GM21717 (cell line): ENCODE results near the gene HPF1.
"Not testable (repeated sequence)": the region's sequence is repeated elsewhere in the genome, so short reads cannot be mapped to it uniquely, and the experiment has no call there.

Source experiments
- ATAC-seq: cut with Tn5 transposase; IDR thresholded peaks from one replicate; pipeline ENCODE4 v1.9.1; 2021; ENCODE audit warnings: mild to moderate bottlenecking, moderate library complexity; ENCODE audit not compliant: unreplicated experiment

Gene HPF1

GRCh38 chr4:169741569-169741968, 16.2 kb downstream of the HPF1 start:
- no peak for ATAC-seq

- not testable (repeated sequence) for ATAC-seq
Observed at GRCh38 chr4:169738604-169739003, 19.1 kb downstream of the HPF1 start.

GRCh38 chr4:169730564-169730963, 27.2 kb downstream of the HPF1 start:
- no peak for ATAC-seq

GRCh38 chr4:169727616-169728015, 30.1 kb downstream of the HPF1 start:
- no peak for ATAC-seq

- ATAC-seq: no peak
Observed at GRCh38 chr4:169724260-169724659, 33.5 kb downstream of the HPF1 start.

- ATAC-seq: no peak
Observed at GRCh38 chr4:169723207-169723965, 34.4 kb downstream of the HPF1 start.

- no peak for ATAC-seq
Observed at GRCh38 chr4:169720529-169720928, 37.2 kb downstream of the HPF1 start.

GRCh38 chr4:169716677-169717076, 41.1 kb downstream of the HPF1 start:
- ATAC-seq: no peak

- no peak for ATAC-seq
Observed at GRCh38 chr4:169715826-169716225, 41.9 kb downstream of the HPF1 start.

GRCh38 chr4:169707958-169708643, 49.6 kb downstream of the HPF1 start:
- ATAC-seq: no peak

- no peak for ATAC-seq
Observed at GRCh38 chr4:169698331-169698730, 59.4 kb downstream of the HPF1 start.

GRCh38 chr4:169690787-169691186, 67.0 kb downstream of the HPF1 start:
- no peak for ATAC-seq

- ATAC-seq: no peak
Observed at GRCh38 chr4:169689681-169690080, 68.1 kb downstream of the HPF1 start.

- ATAC-seq: no peak
Observed at GRCh38 chr4:169682372-169683047, 75.2 kb downstream of the HPF1 start.
